HEK293T (cell line): ENCODE data around the gene ACVR1.

ENCODE experiments used
- FOXA1 ChIP-seq: fragments of 450-650 bp; IDR thresholded peaks from 2 replicates; pipeline ENCODE4 v1.6.1; 2016; ENCODE audit warnings: mild to moderate bottlenecking
- FOXK2 ChIP-seq: fragments of 450-650 bp; IDR thresholded peaks from 2 replicates; pipeline ENCODE4 v1.6.1; 2016; ENCODE audit warnings: mild to moderate bottlenecking
- FOXM1 ChIP-seq: fragments of 450-650 bp; IDR thresholded peaks from 2 replicates; pipeline ENCODE4 v1.6.1; 2017; ENCODE audit warnings: mild to moderate bottlenecking, borderline replicate concordance
- HDGF ChIP-seq: fragments of 450-650 bp; IDR thresholded peaks from 2 replicates; pipeline ENCODE4 v1.6.1; 2017; ENCODE audit warnings: antibody characterized with exemption, borderline replicate concordance
- L3MBTL2 ChIP-seq: fragments of 450-650 bp; conservative IDR thresholded peaks from 2 replicates; pipeline ENCODE4 v1.6.1; 2016; ENCODE audit warnings: mild to moderate bottlenecking
- LEF1 ChIP-seq: fragments of 450-650 bp; IDR thresholded peaks from 2 replicates; pipeline ENCODE4 v1.6.1; 2017; ENCODE audit warnings: mild to moderate bottlenecking, borderline replicate concordance
- SP1 ChIP-seq: fragments of 450-650 bp; IDR thresholded peaks from 2 replicates; pipeline ENCODE4 v1.6.1; 2017
- SUZ12 ChIP-seq: fragments of 450-650 bp; IDR thresholded peaks from 2 replicates; pipeline ENCODE4 v1.6.1; 2016; ENCODE audit warnings: mild to moderate bottlenecking
- TARDBP ChIP-seq: fragments of 450-650 bp; IDR thresholded peaks from 2 replicates; pipeline ENCODE4 v1.6.1; 2016
- ZNF384 ChIP-seq: fragments of 450-650 bp; IDR thresholded peaks from 2 replicates; pipeline ENCODE4 v1.6.1; 2016

DNA sequence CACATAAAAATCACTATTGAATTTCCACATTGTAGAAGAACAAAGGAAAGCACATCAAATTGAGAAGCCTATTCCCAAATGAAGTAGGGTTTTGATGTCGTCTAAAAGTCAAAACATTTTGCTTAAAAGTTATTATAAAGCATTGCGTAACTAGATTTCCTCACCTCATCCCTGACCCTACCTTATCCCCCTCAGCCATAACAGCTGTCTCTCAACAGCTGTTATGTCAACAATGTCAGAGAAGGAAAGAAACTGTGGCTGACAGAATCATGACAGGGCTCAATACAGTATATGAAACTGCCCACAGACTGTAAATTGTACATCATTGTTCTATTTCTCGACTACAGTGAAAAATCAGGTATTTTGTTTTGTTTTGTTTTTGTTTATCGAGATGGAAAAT lies 184.4 kb downstream of the ACVR1 start:
- no peak for TF ChIP-seq SUZ12
- no peak for TF ChIP-seq HDGF
- TF ChIP-seq FOXK2: no peak
- TF ChIP-seq SP1: no peak
- TF ChIP-seq TARDBP: no peak
- no peak for TF ChIP-seq LEF1
- no peak for TF ChIP-seq FOXA1
- TF ChIP-seq ZNF384: no peak
- TF ChIP-seq L3MBTL2: no peak
- no peak for TF ChIP-seq FOXM1
